CD4-positive, alpha-beta T cell (primary cell): Measurements from ENCODE around the gene ZNF117. TPM values are rescaled to one million over a fixed set of nuclear protein-coding genes. Genes with fewer than 3 reads are reported as not detected.
"Not testable (repeated sequence)": the region's sequence is repeated elsewhere in the genome, so short reads cannot be mapped to it uniquely, and the experiment has no call there.

ENCODE experiments used
- ATAC-seq: fragments of 200-7000 bp; cut with Tn5 transposase; one replicate; pipeline ENCODE4 v1.10.0; 2022; ENCODE audit warnings: mild to moderate bottlenecking; ENCODE audit not compliant: poor library complexity
- CTCF ChIA-PET: fragments of 350-600 bp; sonication (Branson Sonifier 250); formaldehyde crosslinking; loops from one replicate; lab custom pipeline; 2021; ENCODE audit warnings: antibody characterized with exemption, inconsistent platforms; lab: Charles Lee
- POLR2A ChIA-PET: fragments of 350-600 bp; sonication (Branson Sonifier 250); formaldehyde crosslinking; loops from one replicate; lab custom pipeline; 2021; ENCODE audit warnings: antibody characterized with exemption, inconsistent platforms; lab: Charles Lee
- DNase-seq, 14 experiments: peaks; one replicate each; pipeline ENCODE4 v3.0.0-alpha.2; 2013 to 2020; ENCODE audit warnings: mixed read lengths in 2 of 14
- H3K27ac ChIP-seq, 2 donors: one replicate each; pipeline versions ENCODE4 v1.5.1 to v1.7.0; 2013; ENCODE audit warnings: low read length in 2 of 2, low read depth in 1 of 2, mild to moderate bottlenecking in 1 of 2
- H3K27me3 ChIP-seq, 2 experiments: 1 replicate in 1 of 2; 2 replicates in 1 of 2; pipeline versions ENCODE4 v1.6.1 to v1.7.0; 2013; ENCODE audit warnings: low read length in 2 of 2, control low read depth in 1 of 2, mild to moderate bottlenecking in 1 of 2, moderate library complexity in 1 of 2; ENCODE audit not compliant: insufficient read depth in 2 of 2, control insufficient read depth in 1 of 2
- H3K36me3 ChIP-seq: one replicate; pipeline ENCODE4 v1.6.1; 2013; ENCODE audit warnings: low read length, control low read depth; ENCODE audit not compliant: insufficient read depth
- H3K4me1 ChIP-seq: one replicate; pipeline ENCODE4 v1.6.1; 2013; ENCODE audit warnings: low read length, control low read depth; ENCODE audit not compliant: insufficient read depth
- H3K4me3 ChIP-seq: one replicate; pipeline ENCODE4 v1.5.1; 2013; ENCODE audit warnings: mild to moderate bottlenecking, low read length, moderate library complexity
- H3K9me3 ChIP-seq, 2 experiments: 1 replicate in 1 of 2; 2 replicates in 1 of 2; pipeline versions ENCODE4 v1.6.1 to v1.7.0; 2013; ENCODE audit warnings: low read length in 2 of 2, mild to moderate bottlenecking in 2 of 2, control low read depth in 1 of 2, moderate library complexity in 1 of 2; ENCODE audit not compliant: control insufficient read depth in 1 of 2, insufficient read depth in 1 of 2
- H3K27ac Mint-ChIP-seq: one replicate; pipeline ENCODE4 v1.8.0; 2020; ENCODE audit warnings: mixed read lengths
- H3K27me3 Mint-ChIP-seq: one replicate; pipeline ENCODE4 v1.8.0; 2021; ENCODE audit warnings: mixed read lengths
- H3K36me3 Mint-ChIP-seq: one replicate; pipeline ENCODE4 v1.8.0; 2021; ENCODE audit warnings: low read depth, mixed read lengths
- H3K4me1 Mint-ChIP-seq: one replicate; pipeline ENCODE4 v1.8.0; 2021; ENCODE audit warnings: low read depth, mixed read lengths
- H3K4me3 Mint-ChIP-seq: one replicate; pipeline ENCODE4 v1.8.0; 2020; ENCODE audit warnings: mild to moderate bottlenecking, mixed read lengths
- H3K9me3 Mint-ChIP-seq: one replicate; pipeline ENCODE4 v1.8.0; 2020; ENCODE audit warnings: mixed read lengths
- intact Hi-C, 2 experiments: fragments of 100-400 bp; cut with DNase I in 1 of 2; cut with micrococcal nuclease in 1 of 2; formaldehyde crosslinking; loops; one replicate each; pipeline versions ENCODE4 v1.15.1 to v1.9.0; 2023 to 2025; cut with DNase I, micrococcal nuclease
- total RNA-seq, 174 experiments: library from RNA in 2 of 174; stranded (reverse) in 2 of 174; gene quantifications; one replicate each; pipeline ENCODE4 v1.2.3 and lab custom pipeline; 2021 to 2026

ZNF117 gene
- total RNA-seq, 2 experiments from 2014 or later, result 1.9 to 2.2 TPM

DNA sequence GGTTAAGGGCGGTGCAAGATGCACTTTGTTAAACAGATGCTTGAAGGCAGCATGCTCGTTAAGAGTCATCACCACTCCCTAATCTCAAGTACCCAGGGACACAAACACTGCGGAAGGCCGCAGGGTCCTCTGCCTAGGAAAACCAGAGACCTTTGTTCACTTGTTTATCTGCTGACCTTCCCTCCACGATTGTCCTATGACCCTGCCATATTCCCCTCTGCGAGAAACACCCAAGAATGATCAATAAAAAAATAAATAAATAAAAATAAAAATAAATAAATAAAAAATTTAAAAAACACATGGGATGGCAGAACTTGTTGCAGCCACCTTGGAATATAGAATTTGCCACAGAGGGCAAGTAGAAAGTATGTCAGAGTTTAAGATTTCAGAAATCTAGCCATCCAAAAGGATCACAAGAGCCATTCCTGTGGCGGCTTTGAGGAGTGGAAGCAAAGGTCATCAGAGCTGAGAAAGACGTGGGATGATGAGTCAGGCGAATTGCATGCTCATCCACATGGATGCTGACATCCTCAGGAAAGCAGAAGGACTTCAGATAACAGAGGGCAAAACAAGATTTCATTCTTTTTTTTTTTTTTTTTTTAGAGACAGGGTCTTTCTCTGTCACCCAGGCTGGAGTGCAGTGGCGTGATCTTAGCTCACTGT lies 43.4 kb upstream of the ZNF117 start:
- CTCF ChIA-PET, result interaction anchor here (0.7 kb wide), 1 partner anchor 1032 kb away, joined by 4 read pairs; no protein-coding TSS in a partner anchor
- H3K36me3 ChIP-seq, H3K4me1 Mint-ChIP-seq, H3K27ac Mint-ChIP-seq, DNase-seq, H3K4me3 ChIP-seq, H3K9me3 ChIP-seq, H3K9me3 Mint-ChIP-seq, H3K36me3 Mint-ChIP-seq, H3K4me3 Mint-ChIP-seq, H3K27me3 Mint-ChIP-seq, H3K27ac ChIP-seq, ATAC-seq, H3K4me1 ChIP-seq, H3K27me3 ChIP-seq, POLR2A ChIA-PET: not testable (repeated sequence)
- intact Hi-C loops, result loop anchor here in 1 of 2 experiments (10.0 kb wide), 2 partner anchors 239 to 1109 kb away; partner anchors contain the start of gene ZNF138

DNA sequence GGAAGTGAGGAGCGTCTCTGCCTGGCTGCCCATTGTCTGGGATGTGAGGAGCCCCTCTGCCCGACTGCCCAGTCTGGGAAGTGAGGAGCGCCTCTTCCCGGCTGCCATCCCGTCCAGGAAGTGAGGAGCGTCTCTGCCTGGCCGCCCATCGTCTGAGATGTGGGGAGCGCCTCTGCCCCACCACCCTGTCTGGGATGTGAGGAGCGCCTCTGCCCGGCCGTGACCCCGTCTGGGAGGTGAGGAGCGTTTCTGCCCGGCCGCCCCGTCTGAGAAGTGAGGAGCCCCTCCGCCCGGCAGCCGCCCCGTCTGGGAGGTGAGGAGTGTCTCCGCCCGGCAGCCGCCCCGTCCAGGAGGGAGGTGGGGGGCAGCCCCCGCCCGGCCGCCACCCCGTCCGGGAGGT lies 42.6 kb upstream of the ZNF117 start:
- H3K4me1 ChIP-seq, H3K4me1 Mint-ChIP-seq, H3K27me3 ChIP-seq, H3K36me3 Mint-ChIP-seq, H3K27ac Mint-ChIP-seq, ATAC-seq, POLR2A ChIA-PET, H3K4me3 Mint-ChIP-seq, DNase-seq, CTCF ChIA-PET, H3K27me3 Mint-ChIP-seq, H3K27ac ChIP-seq, H3K4me3 ChIP-seq, H3K36me3 ChIP-seq, H3K9me3 ChIP-seq, H3K9me3 Mint-ChIP-seq: not testable (repeated sequence)
- intact Hi-C loops, result loop anchor here in 1 of 2 experiments (10.0 kb wide), 2 partner anchors 239 to 1109 kb away; partner anchors contain the start of gene ZNF138

DNA sequence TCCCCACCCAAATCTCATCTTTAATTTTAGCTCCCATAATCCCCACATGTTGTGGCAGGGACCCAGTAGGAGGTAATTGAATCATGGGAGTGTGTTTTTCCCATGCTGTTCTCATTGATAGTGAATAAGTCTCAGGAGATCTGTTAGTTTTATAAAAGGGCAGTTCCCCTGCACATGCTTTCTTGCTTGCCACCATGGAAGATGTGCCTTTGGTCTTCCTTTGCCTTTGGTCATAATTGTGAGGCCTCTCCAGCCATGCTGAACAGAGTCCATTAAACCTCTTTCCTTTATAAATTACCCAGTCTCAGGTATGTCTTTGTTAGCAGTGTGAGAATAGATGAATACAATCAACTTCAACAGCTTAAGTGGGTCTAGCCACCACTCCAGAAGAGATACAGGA lies 34.2 kb upstream of the ZNF117 start:
- H3K27ac Mint-ChIP-seq, DNase-seq, H3K4me1 Mint-ChIP-seq, H3K36me3 ChIP-seq, H3K4me3 ChIP-seq, CTCF ChIA-PET, H3K27me3 Mint-ChIP-seq, H3K36me3 Mint-ChIP-seq, intact Hi-C loops, ATAC-seq, H3K27ac ChIP-seq, H3K4me3 Mint-ChIP-seq, H3K9me3 ChIP-seq, POLR2A ChIA-PET, H3K4me1 ChIP-seq, H3K9me3 Mint-ChIP-seq, H3K27me3 ChIP-seq: not testable (repeated sequence)

DNA sequence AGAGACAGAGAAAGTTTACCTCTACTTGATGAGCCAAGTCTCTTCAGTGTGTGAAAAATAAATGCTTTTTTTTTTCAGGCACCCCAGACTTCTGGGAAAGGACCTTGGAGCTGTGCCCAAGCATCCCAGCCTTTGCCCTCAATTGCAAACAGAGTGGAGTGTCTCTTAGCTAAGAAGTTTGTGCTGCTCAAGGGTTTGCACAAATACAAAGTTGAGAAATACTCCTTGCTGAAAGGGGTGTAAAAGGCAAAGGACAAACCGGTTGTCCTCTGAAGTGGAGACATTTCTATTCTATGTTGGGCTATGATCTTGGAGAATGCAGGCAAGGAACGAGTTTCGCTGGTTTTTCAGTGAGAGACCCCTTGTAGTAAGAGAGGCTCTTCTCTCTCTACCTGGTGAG lies 30.1 kb upstream of the ZNF117 start:
- H3K9me3 Mint-ChIP-seq, CTCF ChIA-PET, H3K4me3 Mint-ChIP-seq, H3K27ac ChIP-seq, ATAC-seq, H3K36me3 ChIP-seq, H3K27me3 Mint-ChIP-seq, DNase-seq, H3K4me3 ChIP-seq, H3K4me1 ChIP-seq, H3K27ac Mint-ChIP-seq, H3K4me1 Mint-ChIP-seq, POLR2A ChIA-PET, H3K27me3 ChIP-seq, H3K36me3 Mint-ChIP-seq, H3K9me3 ChIP-seq: not testable (repeated sequence)
- intact Hi-C loops, result loop anchor here in 1 of 2 experiments (5.0 kb wide), 1 partner anchor 841 kb away; no protein-coding TSS in a partner anchor

DNA sequence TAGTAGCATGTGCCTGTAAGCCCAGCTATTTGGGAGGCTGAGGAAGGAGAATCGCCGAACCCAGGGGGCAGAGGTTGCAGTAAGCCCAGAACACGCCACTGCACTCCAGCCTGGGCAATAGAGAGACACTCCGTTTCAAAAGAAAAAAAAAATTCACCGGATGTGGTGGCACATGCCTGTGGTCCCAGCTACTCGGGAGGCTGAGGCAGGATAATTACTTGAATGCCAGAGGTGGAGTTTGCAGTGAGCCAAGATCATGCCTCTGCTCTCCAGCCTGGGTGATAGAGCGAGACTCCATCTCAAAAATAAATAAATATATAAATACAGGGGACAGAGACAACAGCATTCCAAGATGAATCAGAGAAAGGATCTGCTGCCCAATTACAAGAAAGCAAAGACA lies 19.0 kb upstream of the ZNF117 start:
- H3K9me3 Mint-ChIP-seq, H3K27me3 ChIP-seq, H3K4me3 Mint-ChIP-seq, H3K9me3 ChIP-seq, ATAC-seq, H3K27ac ChIP-seq, CTCF ChIA-PET, POLR2A ChIA-PET, H3K27me3 Mint-ChIP-seq, DNase-seq, H3K36me3 ChIP-seq, H3K27ac Mint-ChIP-seq, H3K4me3 ChIP-seq: not testable (repeated sequence)
- Mint-ChIP-seq H3K36me3 (peaks cover 19% of the 10 kb centered on the region), H3K4me1 (peaks cover 23% of the 10 kb centered on the region)
- intact Hi-C loops, result loop anchor here (5.0 to 10.0 kb wide), 7 partner anchors 75 to 1085 kb away; partner anchors contain the start of genes ZNF107 (in 1 of the 2), ZNF138 (in 1 of the 2), ZNF736 (in 1 of the 2) and ZNF92 (in 1 of the 2)
- H3K4me1 ChIP-seq, result peaks cover 12% of the 10 kb centered on the region

DNA sequence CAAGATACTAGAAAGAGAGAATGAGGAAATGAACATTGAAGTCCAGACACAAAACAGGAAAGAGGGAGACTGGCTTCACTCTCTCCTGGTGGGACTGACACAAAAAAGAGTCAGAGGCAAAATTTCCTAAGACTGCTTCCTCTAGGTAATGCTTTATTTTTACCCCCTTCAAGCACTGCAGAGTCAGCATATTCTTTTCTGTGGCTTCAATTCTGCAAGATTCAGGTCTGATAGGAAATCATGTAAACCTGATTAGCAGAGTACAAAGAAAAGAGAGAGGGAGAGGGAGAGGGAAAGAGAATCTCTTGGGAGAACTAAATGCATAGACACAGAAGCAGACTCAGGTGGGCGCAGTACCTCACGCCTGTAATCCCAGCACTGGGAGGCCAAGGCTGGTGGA lies 18.6 kb upstream of the ZNF117 start:
- H3K9me3 Mint-ChIP-seq, H3K27me3 ChIP-seq, ATAC-seq, POLR2A ChIA-PET, H3K4me3 ChIP-seq, H3K27me3 Mint-ChIP-seq, DNase-seq, H3K36me3 ChIP-seq, H3K4me3 Mint-ChIP-seq, CTCF ChIA-PET, H3K9me3 ChIP-seq, H3K27ac ChIP-seq, H3K27ac Mint-ChIP-seq: not testable (repeated sequence)
- Mint-ChIP-seq H3K4me1 (peaks cover 28% of the 10 kb centered on the region), H3K36me3 (peaks cover 24% of the 10 kb centered on the region)
- intact Hi-C loops, result loop anchor here (5.0 to 10.0 kb wide), 7 partner anchors 75 to 1085 kb away; partner anchors contain the start of genes ZNF107 (in 1 of the 2), ZNF138 (in 1 of the 2), ZNF736 (in 1 of the 2) and ZNF92 (in 1 of the 2)
- H3K4me1 ChIP-seq, result peaks cover 16% of the 10 kb centered on the region
